Measurements from ENCODE around the gene MSMP. TPM values are rescaled to one million over a fixed set of nuclear protein-coding genes. Genes with fewer than 3 reads are reported as not detected.

Gene MSMP
- total RNA-seq, 1 donor from 2014 or later, result 42.5 TPM

DNA sequence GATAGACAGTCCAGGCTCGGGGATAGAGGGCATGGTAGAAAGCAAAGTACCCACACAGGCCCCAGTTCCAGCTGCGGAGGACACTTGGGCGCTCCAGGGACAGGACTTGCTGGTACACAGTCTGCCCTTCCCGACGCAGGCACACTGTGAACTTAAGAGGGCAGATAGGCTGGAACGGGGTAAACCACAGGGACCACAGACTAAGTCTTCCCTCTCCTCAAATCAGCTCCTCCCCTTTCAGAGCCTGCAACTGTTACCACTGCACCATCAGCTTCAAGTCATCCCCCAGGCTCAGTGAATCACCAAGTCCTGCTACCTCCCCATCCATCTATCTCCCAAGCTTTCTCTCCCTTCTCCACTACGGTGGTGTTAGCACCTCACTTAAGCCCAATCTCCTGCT lies 12.3 kb downstream of the MSMP start:
- DNase-seq, result no peak

DNA sequence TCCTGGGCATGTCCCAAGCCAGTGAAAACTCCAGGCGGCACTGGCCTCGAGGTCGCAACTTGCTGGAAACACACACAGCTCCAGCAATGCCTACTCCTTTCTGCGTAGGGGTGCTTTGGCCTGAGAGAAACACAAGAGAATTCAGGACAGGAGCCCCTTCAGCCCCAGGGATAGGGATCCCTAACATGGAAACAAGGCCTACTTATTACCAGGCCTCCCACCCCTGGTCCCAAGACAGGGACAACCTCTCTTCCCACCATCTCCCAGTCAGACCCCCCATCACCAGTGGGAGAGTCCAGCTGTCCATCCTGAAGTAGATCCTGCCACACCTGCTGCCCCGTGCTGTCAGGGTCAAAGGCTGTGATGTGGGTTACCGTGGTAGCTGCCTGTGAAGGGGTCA lies 13.8 kb downstream of the MSMP start:
- DNase-seq, result no peak

DNA sequence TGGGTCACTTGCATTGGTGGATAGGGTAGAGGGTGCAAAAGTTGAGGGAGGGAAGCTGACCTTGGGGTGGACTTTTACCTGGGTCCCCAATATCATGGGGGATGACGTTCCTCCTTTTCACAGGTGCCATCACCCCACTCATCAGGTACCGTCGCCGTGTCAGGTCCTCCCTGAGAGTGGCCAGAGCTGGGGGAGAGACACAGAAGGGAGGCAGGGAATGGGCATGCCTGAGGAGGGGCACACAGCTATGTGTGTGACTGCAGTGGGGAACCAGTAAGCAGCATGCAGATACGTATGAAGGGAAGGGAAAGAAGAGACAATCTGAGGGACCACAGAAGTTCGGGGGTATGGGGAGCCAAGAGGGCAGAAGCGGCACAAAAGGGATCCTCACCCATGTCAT lies 15.2 kb downstream of the MSMP start:
- DNase-seq, result no peak

DNA sequence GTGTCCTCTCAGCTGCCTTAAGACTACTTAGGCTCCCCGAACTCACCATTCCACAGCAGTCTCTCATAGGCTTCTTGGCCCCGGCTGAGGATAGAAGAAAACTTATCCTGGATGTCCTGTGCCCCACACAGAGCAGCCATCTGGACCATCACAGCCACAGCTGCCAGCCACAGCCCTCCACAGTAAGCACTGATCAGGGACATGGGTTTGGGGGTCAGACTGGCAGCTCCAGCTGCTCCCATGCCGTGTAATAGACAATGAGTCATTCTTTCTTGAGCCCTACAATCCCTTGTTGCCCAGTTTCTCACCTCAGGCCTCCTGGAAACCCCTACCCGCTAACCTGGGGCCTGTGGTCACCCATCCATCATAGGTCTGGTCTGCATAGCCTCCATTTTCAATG lies 15.9 kb downstream of the MSMP start:
- DNase-seq, result no peak

DNA sequence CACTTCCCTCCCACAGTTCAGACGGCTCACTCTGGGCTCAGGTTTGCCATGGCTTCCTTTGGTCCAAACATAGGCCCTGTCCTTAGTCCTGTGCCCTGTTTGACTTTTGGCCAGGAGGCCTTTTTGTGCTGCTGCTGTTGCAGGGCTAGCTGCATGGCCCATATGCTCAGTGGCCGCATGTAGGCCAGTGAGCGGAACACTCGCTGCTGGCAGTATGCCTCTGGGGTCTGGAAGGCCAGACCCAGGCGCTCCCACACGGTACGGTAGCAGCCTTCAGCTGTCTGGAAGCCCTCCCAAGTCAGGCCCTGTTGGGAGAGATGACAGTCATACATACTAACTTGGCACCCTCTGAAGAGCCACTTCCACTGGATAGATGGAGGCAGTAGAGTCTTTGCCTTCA lies 16.9 kb downstream of the MSMP start:
- DNase-seq, result no peak

DNA sequence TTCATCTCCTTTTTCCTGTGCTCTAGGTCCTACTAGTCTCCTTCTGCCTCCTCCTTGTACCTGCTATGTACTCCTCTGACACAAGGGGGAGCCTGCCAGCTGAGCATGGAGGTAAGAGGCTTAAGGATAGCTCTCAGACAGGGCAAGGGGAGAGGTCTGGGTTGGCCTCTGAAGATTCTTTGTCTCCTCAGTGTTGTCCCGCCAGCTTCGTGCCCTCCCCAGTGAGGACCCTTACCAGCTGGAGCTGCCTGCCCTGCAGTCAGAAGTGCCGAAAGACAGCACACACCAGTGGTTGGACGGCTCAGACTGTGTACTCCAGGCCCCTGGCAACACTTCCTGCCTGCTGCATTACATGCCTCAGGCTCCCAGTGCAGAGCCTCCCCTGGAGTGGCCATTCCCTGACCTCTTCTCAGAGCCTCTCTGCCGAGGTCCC lies 17.9 kb downstream of the MSMP start:
- peak; percentile 92 for DNase-seq

DNA sequence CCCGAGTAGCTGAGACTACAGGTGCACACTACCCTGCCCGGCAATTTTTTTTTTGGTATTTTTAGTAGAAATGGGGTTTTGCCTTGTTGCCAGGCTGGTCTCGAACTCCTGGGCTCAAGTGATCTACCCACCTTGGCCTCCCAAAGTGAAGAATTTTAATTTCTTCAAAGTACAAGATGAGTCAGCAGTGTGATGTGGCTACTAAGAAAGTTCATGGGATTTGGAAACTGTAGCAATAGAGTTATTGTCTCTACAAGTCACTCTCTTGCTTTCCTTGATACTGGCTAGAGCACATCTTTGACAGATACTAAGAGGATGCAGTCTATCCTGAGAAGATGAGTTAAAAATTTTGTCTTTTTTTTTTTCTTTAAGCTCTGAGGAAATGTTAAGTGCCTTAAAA lies 20.0 kb downstream of the MSMP start:
- DNase-seq, result no peak

DNA sequence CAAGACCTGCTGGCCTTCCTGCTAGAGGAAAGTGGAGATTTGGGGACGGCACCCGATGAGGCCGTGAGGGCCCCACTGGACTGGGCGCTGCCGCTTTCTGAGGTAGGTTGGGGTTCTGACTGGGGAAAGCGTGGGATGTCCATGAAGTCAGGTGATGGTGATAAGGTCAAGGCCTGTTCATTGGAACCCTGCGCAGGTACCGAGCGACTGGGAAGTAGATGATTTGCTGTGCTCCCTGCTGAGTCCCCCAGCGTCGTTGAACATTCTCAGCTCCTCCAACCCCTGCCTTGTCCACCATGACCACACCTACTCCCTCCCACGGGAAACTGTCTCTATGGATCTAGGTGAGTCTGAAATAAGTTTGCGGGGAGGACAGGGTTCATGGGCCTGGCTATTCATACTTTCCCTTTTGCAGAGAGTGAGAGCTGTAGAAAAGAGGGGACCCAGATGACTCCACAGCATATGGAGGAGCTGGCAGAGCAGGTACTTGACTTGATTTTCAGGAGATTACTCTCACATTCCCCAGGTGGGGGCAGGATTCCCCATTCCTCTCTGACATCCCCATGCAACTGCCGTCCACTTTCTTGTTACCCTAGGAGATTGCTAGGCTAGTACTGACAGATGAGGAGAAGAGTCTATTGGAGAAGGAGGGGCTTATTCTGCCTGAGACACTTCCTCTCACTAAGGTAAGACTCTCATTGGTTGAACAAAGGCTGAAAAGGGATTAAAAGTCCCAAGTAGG lies 21.1 kb downstream of the MSMP start:
- peak; percentile 80 for DNase-seq

DNA sequence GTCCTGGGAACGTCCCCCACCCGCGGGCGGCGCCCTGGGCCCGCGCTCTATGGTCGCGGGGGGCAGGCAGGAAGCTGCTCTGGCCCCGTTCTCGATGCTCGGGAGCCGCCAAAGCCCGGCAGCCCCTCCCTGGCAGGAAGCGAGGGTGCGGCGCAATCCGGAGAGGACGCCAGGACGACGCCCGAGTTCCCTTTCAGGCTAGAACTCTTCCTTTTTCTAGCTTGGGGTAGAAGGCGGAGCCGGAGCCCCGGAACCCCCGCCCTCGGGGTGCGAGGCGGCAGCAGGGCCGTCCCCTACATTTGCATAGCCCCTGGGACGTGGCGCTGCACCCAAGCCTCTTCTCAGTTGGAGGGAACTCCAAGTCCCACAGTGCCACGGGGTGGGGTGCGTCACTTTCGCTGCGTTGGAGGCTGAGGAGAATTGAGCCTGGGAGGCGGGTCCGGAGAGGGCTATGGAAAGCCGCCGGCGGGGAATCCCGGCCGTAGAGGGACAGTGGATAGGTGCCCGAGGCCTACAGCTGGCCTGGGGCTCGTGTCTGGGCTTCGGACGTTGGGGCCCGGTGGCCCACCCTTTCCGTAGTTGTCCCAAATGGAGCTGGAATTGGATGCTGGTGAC lies 21.8 kb downstream of the MSMP start, which contains the start of the genes CREB3 and TLN1:
TSS of gene CREB3 (plus strand) at position 482 of the 615 bp plus-strand sequence. CDS start at position 589, 107 bp downstream.
TSS of gene TLN1 (minus strand) at position 11 of the 615 bp plus-strand sequence. CDS start 6,501 bp downstream, outside the sequence.
- peak; percentile 98 for DNase-seq

DNA sequence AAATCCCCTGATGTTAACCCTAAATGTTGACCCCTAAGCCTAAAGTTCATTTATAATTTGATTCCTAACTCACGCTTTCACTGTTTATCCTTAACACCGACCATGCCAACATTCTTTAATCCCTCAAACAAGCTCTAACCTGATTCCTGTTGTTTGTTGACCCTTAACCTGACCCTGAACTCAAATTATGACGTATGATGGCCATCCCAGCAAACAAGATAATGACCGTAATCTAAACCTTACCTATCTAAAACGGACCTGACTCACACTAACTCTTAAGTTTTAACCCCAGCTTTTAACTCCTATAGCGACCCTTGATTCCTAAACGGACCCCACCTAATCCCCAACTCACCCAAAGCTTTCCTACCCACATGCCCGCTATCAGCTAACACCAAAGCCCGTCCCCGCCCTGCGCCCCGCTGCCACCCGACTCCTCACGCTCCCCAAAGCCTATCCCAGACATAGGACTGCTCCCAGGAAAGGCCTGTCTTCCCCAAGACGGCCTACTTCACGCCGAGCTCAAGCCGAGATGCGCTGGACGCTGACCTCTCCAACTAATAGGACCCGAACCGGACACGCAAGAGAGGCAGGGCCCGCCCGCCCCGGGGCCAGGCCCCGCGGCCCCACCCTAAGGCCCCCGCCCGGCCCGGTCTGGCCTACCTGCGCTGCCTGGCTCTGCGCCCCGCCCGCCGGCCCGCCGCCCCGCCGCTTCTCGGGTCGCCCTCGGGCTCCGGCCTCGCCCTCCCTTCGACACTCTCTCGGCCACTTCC lies 22.5 kb downstream of the MSMP start:
- no peak for DNase-seq

DNA sequence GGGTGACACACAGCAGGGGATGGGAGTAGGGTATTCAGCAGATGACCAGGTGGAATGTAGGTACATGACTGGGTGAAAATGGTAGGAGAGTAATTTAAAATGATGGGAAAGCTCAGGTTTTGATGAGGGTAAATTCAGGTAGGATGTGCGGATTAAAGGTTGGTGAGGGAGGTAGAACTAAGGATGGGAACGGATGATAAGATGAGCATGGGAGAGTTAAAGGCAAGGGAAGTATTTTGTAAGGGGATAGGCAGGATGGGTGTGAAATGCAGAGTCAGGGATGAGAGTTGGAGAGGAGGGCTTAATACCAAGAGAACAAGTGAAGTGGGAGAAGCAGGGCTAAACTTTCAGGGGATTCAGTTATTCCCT lies 23.6 kb downstream of the MSMP start:
- DNase-seq, result no peak

DNA sequence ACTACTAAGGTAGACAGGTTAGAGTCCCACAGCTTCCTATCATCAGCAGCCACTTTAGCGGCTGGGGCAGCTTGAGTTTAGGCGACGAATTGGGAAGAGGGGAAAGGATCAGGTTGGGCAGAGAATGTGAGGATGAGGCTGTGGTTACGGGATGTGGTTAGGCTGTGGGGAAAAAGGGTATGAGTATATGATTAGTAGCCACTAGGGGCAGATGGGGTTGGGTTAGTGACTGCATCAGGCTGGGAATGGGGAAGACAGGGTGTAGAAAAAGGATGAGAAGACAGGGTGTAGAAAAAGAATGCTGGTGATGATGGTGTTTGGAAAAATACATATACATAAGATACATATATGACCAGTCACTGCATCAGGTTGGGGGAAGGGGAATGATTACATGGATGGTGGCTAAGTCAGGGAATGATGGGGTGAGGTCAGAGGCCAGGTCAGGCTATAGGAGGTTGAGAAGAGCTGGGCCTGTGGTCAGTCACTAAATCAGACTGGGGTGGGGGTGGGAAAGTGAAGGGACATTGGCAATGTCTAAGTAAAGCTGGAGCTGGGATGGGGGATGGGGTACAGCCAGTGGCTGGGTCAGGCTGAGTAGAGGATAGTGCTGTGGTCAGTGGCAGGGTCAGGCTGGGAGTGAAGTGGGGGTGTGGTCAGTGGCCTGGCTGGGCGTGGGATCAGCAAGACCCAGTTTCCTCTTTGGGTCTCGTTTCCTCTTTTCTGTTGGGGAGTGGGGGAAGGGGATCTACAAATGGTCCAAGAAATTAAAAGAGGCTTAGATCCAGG lies 24.2 kb downstream of the MSMP start:
- DNase-seq, result peak; percentile 70

DNA sequence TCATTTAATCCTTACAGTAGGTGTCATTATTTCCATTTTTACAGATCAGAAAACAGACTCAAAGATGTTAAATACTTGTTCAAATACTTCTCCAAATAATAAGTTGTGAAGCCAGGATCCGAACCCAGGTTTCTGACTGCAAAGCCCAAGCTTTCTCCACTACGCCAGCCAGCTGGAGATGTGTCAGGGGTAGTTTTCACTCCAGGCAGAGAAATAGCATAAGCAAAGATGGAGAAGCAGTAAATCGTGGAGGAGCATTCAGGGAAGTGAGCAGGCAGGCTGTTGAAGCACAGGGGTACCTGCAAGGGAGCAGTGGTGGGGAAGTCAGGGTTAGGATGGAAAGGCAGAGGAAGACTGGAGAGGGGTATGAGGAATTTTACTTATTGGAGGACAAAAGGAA lies 25.0 kb downstream of the MSMP start:
- DNase-seq, result no peak

DNA sequence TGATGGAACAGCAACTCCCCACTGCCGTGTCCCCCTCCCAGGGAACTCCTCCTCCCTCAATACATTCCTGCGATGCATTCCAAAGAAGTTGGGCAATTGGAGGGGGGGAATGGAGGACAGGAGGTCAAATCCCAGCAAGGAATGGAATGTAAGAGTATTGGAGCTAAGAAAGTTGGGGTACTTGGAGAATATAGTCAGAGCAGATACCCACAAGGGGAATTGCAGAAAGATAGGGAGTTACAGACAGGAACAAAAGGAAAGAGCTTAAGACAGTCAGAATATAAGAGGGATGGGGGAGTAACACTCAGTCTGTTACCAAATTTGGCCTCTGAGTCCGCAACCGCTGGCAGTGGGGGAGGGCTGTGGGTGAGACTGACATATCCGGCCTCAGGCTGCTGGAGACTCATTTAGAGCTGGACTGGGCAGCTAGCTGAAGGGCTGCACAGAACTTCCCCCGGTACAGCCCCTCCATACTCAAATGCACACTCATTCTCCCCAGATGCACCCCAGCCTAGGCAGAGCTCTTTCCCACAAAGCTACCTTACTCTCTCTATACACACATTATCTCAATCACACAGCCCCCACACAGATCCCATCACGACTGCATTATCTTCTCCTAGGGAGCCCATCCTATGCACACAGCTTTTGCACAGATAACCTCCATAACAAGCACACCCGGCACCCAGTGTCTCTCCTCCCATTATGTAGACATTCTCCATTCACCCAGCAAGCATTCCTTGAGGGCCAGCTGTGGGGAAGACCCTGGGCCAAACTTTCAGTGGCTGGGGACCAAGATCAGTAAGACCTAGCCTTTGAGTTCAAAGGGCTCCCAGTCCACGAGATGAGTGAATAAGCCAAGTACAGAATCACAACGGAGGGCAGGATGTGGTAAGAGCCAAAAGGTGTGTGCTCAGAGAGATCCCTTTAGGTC lies 25.8 kb downstream of the MSMP start:
- peak; percentile 78 for DNase-seq

DNA sequence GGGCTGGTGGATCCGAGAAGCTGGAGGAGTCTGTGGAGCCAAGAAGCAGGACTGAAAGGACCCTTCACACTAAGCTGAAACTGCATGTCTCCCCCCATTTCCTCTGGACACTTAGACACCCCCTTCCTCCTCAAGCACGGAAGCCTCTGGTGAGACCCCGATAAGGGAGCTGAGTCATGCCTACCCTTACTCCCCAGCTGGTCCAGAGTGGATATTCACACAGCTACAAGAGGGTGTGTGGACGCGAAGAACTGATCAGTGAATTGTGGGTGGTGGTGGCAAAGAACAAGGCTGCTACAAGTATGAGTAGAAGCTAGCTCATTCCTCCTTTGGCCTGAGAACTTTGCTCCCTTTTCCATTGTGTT lies 26.4 kb downstream of the MSMP start:
- DNase-seq, result no peak

DNA sequence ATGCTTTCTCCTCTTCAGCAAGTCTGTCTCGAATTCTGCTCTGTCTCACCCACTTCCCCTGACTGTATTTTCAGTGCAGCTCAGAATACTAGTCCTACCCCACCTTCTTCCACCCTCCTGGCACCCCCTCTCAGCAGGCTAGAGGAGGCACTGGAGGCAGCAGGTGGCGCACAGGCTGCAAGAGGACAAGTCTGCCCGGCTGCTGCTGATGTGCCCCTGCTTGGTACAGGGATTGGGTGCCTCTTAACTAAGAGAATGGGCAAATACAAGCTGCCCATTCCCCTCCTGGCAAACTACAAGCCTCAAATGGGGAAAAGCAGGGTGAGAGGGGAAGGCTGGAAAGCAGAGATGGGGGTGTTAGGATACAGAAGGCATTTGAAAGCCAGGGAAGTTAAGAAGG lies 27.1 kb downstream of the MSMP start:
- DNase-seq, result peak; percentile 72

DNA sequence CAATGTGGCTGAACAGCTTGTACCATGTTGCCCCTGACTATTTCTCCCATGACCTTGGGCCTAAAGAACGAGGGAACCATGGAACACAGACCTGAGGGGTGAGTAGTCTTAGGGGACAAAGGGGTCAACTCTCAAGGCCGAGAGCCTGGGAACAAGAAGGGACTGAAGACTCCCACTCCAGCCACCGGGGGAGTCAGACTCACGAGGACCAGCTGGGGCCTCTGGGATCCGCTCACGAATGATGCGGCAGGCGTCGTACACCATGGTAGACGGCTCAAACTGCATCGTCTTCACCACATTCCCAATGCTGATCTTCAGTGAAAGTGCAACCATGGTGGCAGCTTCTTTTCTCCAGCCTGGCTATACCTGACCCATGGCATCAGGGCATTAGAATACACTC lies 28.7 kb downstream of the MSMP start:
- DNase-seq, result no peak

DNA sequence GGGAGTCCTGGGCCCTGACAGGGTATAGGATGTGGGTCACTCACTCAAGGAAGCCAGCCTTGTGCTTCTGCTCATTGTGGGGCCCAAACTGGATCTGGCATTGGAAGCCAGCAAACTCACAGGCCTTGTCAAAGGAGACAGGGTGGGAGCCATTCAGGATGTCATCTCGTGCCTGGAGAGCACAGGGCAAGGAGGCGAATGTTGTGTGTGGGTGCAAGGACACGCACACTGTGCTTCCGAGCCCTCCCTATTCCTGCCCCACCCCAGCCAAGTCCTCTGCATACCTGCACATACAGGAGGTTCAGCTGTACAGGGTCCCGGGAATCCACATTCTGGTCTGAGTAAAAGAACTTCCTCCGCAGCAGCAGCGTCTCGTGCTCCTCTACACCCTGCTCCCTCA lies 30.2 kb downstream of the MSMP start:
- no peak for DNase-seq

DNA sequence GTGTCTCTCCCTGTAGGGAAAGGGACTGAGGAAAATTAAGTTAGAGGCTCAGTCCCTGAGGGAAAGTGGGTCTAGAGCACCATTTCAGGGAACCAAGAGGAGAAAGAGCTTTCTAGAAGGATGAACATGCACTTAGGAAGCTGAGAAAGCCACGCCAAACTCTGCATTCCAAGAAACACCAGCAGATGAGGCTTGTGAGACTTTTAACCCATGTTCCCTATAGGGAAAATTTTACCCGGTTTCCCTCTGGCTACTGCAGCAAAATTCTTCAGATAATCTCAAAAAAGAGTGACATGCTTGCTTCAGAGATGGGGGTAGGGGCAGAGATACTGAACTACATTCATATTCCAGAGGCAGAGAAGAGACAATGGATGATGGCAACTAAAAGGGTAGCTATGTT lies 30.6 kb downstream of the MSMP start:
- no peak for DNase-seq

DNA sequence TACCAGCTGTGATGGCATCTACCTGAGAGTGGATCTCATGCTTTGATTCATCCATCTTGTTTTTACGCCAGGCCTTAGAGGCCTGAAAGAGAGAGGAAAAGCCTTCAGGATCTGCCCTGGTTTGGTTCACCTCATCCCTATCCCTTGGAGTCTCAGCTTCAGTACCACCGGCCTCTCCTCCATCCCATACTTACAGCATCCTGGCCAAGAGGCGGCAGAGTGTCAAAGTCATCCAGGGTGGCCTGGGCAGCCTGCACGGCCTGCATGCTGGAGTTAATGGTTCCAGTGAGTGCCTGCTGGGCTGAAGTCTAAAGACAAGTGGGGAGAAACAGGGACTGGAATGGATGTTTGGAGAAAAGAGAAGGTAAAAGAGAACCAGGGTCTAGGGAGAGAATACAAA lies 34.5 kb downstream of the MSMP start:
- no peak for DNase-seq

DNA sequence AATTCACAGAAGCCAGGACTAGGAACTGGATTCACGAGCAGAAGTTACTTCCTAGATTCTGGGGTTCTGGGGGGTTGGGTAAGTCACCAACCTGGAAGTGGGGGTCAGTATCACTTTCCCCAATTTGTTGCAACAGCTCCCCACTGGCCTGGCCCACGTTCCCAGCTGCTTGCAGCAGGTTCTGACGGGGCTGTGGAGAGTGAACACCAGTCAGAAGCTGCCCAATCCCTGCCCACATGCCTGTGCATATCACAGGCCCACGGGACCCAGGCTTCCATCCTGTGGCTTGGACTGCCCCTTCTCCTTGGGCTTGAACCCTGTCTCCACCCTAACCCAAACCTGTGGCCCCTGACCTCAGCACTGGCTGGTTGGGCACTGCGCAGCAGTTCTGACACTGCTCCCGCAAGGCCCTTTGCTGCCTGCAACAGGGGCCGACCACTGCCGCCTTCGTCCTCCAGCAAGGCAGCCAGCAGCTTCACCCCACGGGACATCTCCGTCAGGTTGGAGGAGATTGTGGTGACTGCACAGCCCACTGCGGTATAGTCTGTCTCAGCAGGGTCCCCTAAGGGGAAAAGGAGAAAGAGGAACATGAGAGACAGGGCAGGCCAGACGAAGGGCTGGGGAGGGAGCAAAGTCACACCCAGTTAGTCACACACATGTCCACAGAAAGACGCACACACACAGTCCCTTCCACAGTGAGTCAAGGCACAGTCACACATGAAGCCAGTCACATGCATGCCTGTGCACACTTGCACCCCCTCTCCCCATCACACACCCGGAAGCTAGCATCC lies 35.2 kb downstream of the MSMP start:
- no peak for DNase-seq
